ENCODE results near the gene CTRB1. TPM values are rescaled to one million over a fixed set of nuclear protein-coding genes. Genes with fewer than 3 reads are reported as not detected.

CTRB1 gene
- total RNA-seq, 2 experiments from 2014 or later: not detected

Other genes with a start within 250 kb of the CTRB1 start
- gene WDR59, start 233.9 kb upstream of the CTRB1 start, total RNA-seq: 10 to 100 TPM; 80.5 to 81.2 TPM
- gene ZNRF1, start 220.0 kb upstream of the CTRB1 start, total RNA-seq: 1 to 10 TPM; 8.2 to 9.0 TPM
- not detected for gene LDHD, start 102.2 kb upstream of the CTRB1 start, total RNA-seq
- gene ZFP1, start 70.5 kb upstream of the CTRB1 start, total RNA-seq: 10 to 100 TPM; 16.2 to 16.3 TPM
- gene CTRB2, start 11.8 kb upstream of the CTRB1 start, total RNA-seq: not detected
- not detected for gene BCAR1, start 32.6 kb downstream of the CTRB1 start, total RNA-seq
- 10 to 100 TPM; 47.8 to 49.4 TPM for gene CFDP1, start 214.5 kb downstream of the CTRB1 start, total RNA-seq
- 10 to 100 TPM; 37.3 to 38.9 TPM for gene TMEM170A, start 245.7 kb downstream of the CTRB1 start, total RNA-seq

Data from activated naive CD8-positive, alpha-beta T cell treated with anti-CD3 and anti-CD28 coated beads, Interleukin-2, amount 10 ng/mL, durations not matched to agents 7 days and 5 days (primary cell).